Tongue (tissue), 3 donors: Measurements from ENCODE around the gene ARFRP1. TPM values are rescaled to one million over a fixed set of nuclear protein-coding genes. Genes with fewer than 3 reads are reported as not detected.
A peak's percentile ranks its signal among the peaks of the same experiment; 100 is the strongest.
"Not testable (repeated sequence)": the region's sequence is repeated elsewhere in the genome, so short reads cannot be mapped to it uniquely, and the experiment has no call there.

Source experiments
- DNase-seq: peaks from one replicate; pipeline ENCODE4 v3.0.0-alpha.2; 2015
- small RNA-seq: library from RNA; depleted of rRNA; stranded (forward); fragments of <200 nt; gene quantifications from one replicate; pipeline ENCODE3, GENCODE V24; 2014; ENCODE audit warnings: low replicate concordance
- total RNA-seq: library from RNA; depleted of rRNA; stranded (reverse); fragments of >200 nt; gene quantifications from one replicate; pipeline ENCODE4 v1.2.3, GENCODE V29; 2014

The ARFRP1 gene
- total RNA-seq, 1 donor from 2014 or later = 36.3 TPM

GRCh38 chr20:63655249-63655648 is 52.5 kb downstream of the ARFRP1 start:
- DNase-seq = no peak

GRCh38 chr20:63653974-63654668 is 53.7 kb downstream of the ARFRP1 start:
- no peak for DNase-seq

- DNase-seq = peak; percentile 95
These were observed 54.5 kb downstream of the ARFRP1 start, which contains the start of gene STMN3 for GRCh38 chr20:63653041-63653973. TSS of gene STMN3 (minus strand) at chr20:63653424. CDS start at chr20:63653345, 79 bp downstream.

- DNase-seq = peak; percentile 46
These were observed 55.4 kb downstream of the ARFRP1 start for GRCh38 chr20:63652192-63652980.

- DNase-seq = no peak
These were observed 55.9 kb downstream of the ARFRP1 start for GRCh38 chr20:63651942-63652191.

GRCh38 chr20:63650486-63650885 is 57.3 kb downstream of the ARFRP1 start:
- not testable (repeated sequence) for DNase-seq

GRCh38 chr20:63648895-63649589 is 58.7 kb downstream of the ARFRP1 start:
- DNase-seq = no peak

Small RNA genes lying within 50 kb of the gene (small RNA-seq; reads per million reads assigned to genes)
- not detected for gene LIME1
- not detected for gene TNFRSF6B

Other genes starting within 250 kb of the ARFRP1 start
- 2.6 TPM for gene KCNQ2, start 235.3 kb downstream of the ARFRP1 start, total RNA-seq
- gene EEF1A2, start 208.9 kb downstream of the ARFRP1 start, total RNA-seq = 858 TPM
- gene PPDPF, start 187.2 kb downstream of the ARFRP1 start, total RNA-seq = 35.2 TPM
- gene PTK6, start 170.6 kb downstream of the ARFRP1 start, total RNA-seq = 4.6 TPM
- gene SRMS, start 160.2 kb downstream of the ARFRP1 start, total RNA-seq = not detected
- 0.10 TPM for gene FNDC11, start 153.8 kb downstream of the ARFRP1 start, total RNA-seq
- gene HELZ2, start 133.7 kb downstream of the ARFRP1 start, total RNA-seq = 27.1 TPM
- 9.9 TPM for gene GMEB2, start 80.9 kb downstream of the ARFRP1 start, total RNA-seq
- gene STMN3, start 54.6 kb downstream of the ARFRP1 start, total RNA-seq = 15.6 TPM
- gene RTEL1, start 49.7 kb downstream of the ARFRP1 start, total RNA-seq = 9.2 TPM
- 1.1 TPM for gene TNFRSF6B, start 11.3 kb downstream of the ARFRP1 start, total RNA-seq
- gene ZGPAT, start 63 bp upstream of the ARFRP1 start, total RNA-seq = 14.1 TPM
- 6.8 TPM for gene LIME1, start 28.7 kb upstream of the ARFRP1 start, total RNA-seq
- 67.0 TPM for gene SLC2A4RG, start 31.8 kb upstream of the ARFRP1 start, total RNA-seq
- gene ZBTB46, start 123.3 kb upstream of the ARFRP1 start, total RNA-seq = 28.6 TPM
- not detected for gene ABHD16B, start 153.5 kb upstream of the ARFRP1 start, total RNA-seq
- 62.0 TPM for gene TPD52L2, start 157.3 kb upstream of the ARFRP1 start, total RNA-seq
- 37.6 TPM for gene DNAJC5, start 187.2 kb upstream of the ARFRP1 start, total RNA-seq
- 48.7 TPM for gene UCKL1, start 248.4 kb upstream of the ARFRP1 start, total RNA-seq